Vagina (tissue), 2 donors: ENCODE results near the gene CHD9.
"Not testable (repeated sequence)": the region's sequence is repeated elsewhere in the genome, so short reads cannot be mapped to it uniquely, and the experiment has no call there.

Experiments used
- CTCF ChIP-seq, 3 experiments: fragments of 450-650 bp in 2 of 3; fragments of 200-600 bp in 1 of 3; sonication (generic) in 1 of 3; IDR thresholded peaks; one replicate each; pipeline ENCODE4 v1.5.1; 2017 to 2019; ENCODE audit warnings: antibody characterized with exemption in 3 of 3, mild to moderate bottlenecking in 2 of 3, moderate library complexity in 2 of 3
- POLR2A ChIP-seq, 2 donors: fragments of 450-650 bp; IDR thresholded peaks; one replicate each; pipeline ENCODE4 v1.6.1; 2017; ENCODE audit warnings: antibody characterized with exemption in 2 of 2, mild to moderate bottlenecking in 2 of 2, moderate library complexity in 2 of 2

GRCh38 chr16:53330991-53331390, 276.2 kb downstream of the CHD9 start:
- not testable (repeated sequence) for TF ChIP-seq POLR2A, CTCF (IDR thresholded peaks at IDR 0.05)
